Activated CD4-positive, CD25-positive, alpha-beta regulatory T cell treated with anti-CD3 and anti-CD28 coated beads, Interleukin-2, amount 50 U/mL, for 24 hours (primary cell): ENCODE data around the gene SELPLG.
"Not testable (repeated sequence)": the region's sequence is repeated elsewhere in the genome, so short reads cannot be mapped to it uniquely, and the experiment has no call there.

Source experiments
- ATAC-seq, 2 donors: fragments of 150-1000 bp; cut with Tn5 transposase; one replicate each; pipeline ENCODE4 v1.10.0; 2021; ENCODE audit warnings: mild to moderate bottlenecking in 1 of 2, moderate library complexity in 1 of 2

SELPLG gene

DNA sequence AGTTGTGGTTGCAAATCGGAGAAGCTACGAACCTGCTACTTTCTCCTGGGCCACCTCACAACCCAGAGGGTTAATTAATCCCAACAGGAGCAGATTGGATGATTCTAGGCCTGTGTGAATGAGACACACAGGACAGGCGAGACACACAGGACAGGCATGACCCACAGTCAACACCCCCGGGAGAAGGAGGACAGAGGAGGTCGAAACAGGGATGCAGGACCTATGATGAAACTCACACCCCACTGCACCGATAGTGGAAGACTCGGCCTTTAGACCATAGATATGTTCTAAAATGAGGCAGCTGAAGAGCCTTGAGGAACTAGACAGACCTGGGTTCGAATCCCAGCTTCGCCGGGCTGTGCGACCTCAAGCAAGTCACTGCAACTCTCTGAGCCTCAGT lies 47.4 kb downstream of the SELPLG start:
- ATAC-seq, result no peak

DNA sequence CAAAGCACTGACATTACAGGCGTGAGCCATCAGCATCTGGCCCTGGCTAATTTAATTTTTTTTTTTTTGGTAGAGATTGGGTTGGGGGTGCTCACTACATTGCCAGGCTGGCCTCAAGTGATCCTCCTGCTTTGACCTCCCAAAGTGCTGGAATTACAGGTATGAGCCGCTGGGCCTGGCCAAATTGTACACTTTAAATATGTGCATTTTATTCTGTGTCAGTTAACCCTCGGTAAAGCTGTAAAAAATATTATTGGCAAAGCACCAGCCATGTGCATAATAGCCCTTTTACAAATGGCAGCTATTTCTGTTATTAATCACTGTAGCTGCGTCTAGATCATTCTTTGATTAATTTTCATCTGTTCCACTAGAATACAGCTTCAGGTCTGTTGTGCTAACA lies 47.8 kb downstream of the SELPLG start:
- ATAC-seq, result no peak

DNA sequence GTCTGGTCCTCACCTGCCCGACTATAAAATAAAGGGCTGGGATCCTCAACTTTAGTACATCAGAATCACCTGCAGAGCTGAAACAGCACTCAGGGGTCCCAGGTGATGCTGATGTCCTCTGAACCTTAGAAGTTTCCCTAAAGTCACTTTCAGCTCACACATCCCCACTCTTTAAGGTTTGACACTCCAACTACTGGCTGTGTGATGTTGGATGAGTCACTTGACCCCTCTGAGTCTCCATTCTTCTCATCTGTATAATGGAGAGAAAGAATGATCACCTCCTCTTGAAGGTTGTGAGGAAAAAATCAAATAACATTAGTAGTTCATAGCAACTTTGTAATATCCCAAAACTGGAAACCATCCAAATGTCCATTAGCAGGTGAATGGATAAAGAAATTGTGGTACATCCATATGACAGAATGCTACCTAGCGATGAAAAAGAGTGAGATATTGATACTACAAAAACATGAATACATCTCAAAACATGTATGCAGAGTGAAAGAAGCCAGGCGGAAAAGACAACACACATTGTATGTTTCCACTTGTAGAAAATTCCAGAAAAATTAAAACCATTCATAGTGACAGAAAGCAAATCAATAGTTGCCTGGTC lies 49.1 kb downstream of the SELPLG start:
- ATAC-seq, result no peak

DNA sequence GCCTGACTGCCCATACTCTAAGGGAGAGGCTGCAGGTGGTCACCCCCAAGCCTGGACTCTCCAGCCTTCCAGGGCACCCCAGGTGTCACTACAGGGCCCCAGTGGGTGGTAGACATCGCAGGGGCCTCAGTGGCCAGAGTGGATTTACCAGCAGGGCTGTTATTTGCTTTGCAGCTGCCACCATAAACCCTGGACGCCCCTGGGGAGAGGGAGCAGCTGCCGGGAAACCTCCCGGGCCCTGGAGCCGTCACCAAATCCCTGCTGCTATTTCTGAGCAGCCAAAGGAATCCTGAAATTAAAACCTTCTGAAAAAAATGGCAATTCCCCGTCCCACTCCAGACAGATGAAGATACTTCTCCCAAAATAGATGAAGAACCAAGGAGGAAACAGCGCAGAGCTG lies 49.7 kb downstream of the SELPLG start:
- no peak for ATAC-seq

DNA sequence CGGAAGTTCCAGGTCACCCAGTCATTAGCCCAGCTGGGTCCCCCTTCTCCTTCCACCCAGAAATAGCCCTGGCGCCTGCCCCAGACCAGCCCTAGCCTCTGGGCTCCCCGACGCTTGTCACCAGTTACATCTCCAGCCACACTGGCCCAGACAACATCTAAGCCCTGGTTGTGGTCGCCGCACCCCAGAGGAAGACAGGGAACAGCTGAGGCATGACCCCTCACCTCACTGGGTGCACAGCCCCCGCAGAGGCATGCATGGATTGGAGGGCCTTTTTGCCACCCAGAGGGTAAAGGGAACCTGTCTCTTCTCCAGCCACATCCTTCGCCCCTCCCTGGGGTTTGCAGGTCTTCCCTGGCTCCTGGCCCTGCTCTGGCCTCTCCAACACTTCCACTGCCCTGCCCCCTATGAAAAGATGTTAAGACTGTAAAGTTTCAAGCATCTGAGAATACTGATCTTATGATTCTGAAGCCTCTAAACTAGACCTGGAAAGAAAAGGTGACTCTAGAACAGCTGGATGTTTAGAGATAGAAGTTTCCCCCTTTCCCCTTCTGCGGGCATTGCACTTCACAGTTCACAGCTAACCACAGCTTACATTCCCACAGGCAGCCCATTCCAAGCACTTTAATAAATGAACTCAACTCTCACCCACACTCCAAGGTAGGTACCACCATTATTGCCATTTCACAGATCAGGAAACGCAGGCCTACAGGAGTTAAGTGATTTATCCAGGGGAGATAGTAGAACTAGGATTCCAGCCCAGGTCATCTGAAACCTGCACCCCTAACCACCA lies 50.5 kb downstream of the SELPLG start:
- ATAC-seq, result no peak

DNA sequence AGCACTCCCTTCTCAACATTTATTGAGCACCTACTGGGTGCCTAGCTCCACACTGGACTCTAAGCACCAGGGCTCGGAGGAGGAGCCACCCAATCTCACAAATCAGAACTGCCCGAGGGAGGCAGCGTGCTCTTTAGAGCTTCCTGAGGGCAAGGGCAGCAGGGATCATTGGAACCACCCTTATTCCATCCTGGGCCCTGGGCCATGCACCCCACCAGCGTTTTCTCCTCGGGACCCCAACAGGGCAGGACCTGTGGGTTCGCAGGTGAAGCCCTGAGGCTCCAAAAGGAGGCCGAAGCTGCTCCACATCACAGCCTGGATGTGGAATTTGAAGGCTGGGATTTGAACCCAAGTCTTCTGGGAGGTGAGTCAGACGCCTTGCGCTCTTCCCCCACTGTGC lies 51.2 kb downstream of the SELPLG start:
- ATAC-seq, result no peak

DNA sequence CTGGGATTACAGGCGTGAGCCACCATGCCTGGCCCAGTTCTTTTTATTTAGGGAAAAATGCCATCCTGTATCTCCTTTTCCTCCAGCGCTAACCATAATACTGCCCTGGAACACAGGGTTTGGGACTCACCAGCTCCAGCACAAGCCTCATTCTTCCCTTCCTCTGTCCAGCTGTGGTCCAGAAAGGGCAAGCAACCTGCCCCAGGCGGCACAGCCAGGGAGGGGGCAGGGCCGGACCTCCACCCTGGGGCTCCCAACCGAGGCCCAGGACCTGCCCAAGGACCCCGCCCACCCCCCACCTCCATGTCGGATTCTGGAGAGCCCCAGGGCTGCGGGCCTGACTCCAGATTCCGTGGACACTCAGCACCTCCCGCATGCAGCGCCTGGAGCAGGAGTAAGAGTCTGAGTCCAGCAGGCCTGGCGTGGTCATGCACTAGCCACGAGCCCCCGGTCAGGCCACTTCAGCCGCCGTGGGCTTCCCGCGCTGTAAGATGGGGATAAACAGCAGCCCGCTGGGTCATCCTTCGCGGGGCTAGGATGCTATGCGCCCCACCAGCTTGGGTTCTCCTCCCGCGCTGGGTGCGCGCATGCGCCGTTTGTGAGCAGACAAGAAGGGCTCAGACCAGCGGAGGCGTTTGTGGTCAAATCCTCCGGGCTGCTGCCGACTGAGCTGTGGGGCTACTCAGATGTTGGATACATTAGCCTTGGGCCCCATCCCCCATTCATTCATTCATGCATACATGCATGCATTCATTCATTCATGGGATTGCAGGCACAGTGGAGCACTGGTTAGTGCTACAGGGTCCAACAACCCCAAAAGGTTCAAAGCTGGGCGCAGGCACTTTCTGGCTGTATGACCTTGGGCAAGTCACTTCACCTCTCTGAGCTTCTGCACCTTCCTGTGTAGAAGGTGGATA lies 52.1 kb downstream of the SELPLG start:
- ATAC-seq, result no peak

DNA sequence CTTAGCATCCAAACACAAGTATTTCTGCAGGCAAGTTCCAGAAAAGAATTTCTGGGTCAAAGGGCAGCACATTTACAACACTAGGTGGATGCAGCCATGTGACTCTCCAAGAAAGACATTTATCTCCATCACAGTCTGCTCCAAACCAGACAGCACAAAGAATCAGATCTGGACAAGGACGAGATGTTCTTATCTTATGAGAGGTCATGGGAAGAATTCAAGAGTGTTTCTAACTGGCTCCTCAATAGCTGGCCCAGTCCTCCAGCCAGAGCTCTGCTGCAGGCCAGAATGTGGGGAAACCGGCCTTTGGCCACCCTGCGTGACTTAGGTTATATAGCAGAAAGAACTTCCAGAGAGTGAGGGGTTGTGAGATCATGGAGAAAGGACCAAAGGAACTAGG lies 53.2 kb downstream of the SELPLG start:
- ATAC-seq, result no peak

DNA sequence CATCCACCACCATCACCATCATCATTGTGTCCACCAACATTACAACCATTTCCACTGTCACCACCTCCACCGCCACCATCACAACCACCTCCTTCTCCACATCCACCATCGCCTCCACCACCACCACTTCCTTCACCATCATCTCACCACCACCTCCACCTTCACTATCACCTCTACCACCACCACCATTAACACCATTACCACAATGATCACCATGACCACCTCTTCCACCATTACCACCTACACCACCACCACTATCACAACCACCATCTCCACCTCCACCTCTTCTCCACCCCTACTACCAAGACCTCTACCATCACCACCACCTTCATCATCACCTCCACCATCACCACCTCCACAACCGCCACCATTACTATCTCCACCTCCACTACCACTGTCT lies 54.9 kb downstream of the SELPLG start:
- no peak for ATAC-seq

DNA sequence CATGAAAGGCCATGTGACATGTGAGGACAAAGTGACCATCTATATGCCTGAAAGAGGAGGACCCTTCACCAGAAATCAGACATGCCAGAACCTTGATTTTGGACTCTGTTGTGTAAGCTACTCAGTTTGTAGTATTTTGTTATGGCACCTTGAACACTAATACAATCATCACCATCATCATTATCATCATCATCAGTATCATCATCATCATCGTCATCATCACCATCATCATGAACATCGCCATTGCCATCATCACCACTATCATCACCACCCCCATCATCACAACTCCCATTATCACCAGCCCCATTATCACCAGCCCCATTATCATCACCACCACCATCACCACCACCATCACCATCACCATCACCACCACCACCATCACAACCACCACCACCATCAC lies 55.4 kb downstream of the SELPLG start:
- no peak for ATAC-seq

DNA sequence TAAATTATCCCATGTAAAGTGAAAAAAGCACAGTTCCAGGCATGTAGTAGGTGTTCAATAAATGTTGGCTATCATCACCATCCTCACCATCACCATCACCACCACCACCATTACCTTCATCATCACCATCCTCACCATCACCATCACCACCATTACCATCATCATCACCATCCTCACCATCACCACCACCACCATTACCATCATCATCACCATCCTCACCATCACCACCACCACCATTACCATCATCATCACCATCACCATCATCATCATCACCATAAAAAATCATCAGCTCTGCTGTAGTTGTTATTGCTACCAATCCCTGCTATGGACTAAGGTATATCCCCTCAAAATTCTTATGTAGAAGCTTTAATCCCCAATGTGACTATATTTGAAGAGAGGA lies 56.2 kb downstream of the SELPLG start:
- ATAC-seq, result no peak

DNA sequence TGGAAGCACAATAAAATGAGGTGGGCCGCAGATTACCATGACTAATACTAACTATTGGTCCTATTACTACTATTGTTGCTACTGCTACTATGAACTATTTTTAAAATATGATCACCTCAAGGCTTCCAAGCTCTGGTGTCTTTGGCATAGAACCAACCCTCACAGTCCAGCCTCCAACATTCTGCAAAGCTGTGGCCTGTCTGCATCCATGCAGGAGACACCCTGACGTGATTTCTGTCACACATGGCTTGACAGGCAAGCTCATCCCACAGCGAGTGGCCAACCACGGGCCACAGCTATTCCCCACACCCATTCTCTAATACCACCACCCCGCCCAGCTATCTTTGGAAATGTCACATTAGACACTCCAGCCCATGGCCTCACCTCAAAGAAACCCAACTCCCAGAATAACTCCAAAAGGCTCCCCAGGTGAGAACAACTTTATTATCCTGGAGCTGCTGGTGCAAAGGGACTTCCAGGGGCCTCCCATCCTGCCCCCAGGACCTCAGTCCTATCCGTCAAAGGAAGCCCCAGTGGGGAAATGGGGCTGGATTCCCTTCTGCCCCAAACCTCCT lies 56.9 kb downstream of the SELPLG start:
- no peak for ATAC-seq

DNA sequence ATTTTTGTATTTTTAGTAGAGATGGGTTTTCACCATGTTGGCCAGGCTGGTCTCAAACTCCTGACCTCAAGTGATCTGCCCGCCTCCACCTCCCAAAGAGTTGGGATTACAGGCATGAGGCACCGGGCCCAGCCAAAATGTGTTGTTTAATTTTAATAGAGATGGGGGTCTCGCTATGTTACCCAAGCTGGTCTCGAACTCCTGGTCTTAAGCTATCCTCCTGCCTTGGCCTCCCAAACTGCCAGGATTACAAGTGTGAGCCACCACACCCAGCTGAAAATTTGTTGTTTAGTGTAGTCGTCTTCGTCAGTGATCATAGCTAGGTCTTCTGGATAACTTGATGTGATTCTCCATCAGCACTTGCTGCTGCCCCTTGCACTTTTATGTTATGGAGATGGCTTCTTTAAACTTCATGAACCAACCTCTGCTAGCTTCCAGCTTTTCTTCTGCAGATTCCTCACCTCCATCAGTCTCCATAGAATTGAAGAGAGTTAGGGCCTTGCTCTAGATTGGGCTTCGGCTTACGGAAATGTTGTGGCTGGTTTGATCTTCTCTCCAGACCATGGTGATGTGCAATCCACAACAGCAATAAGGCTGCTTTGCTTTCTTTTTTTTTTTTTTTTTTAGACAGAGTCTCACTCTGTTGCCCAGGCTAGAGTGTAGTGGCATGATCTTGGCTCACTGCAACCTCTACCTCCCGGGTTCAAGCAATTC lies 58.3 kb downstream of the SELPLG start:
- ATAC-seq, result no peak

DNA sequence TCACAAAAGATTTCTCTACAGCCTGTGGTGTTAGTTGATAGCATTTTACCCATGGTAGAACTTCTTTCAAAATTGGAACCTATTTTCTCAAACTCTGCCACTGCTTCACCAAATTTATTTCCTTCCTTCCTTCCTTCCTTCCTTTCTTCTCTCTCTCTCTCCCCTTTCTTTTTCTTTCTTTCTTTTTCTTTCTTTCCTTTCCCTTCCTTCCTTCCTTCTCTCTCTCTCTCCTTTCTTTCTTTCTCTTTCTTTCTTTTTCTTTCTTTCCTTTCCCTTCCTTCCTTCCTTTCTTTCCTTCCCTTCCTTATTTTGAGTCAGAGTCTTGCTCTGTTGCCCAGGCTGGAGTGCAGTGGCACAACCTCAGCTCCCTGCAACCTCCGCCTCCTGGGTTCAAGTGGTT lies 59.4 kb downstream of the SELPLG start:
- not testable (repeated sequence) for ATAC-seq

DNA sequence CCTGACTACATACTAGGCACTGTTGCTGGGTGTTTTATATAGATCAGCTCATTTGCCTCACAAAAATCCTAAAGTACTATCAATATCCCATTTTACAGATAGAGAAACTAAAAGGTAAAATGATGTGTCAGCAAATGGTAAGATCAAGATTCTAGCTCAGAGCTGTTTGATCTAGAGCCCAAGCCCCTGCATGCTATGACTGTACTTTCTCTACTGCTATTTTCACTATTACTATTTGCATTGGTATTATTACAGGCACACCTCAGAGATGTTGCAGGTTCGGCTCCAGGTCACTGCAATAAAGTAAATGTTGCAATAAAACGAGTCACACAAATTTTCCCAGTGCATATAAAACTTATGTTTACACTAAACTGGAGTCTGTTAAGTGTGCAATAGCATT lies 60.4 kb downstream of the SELPLG start:
- peak; percentile 70 to 73 for ATAC-seq

DNA sequence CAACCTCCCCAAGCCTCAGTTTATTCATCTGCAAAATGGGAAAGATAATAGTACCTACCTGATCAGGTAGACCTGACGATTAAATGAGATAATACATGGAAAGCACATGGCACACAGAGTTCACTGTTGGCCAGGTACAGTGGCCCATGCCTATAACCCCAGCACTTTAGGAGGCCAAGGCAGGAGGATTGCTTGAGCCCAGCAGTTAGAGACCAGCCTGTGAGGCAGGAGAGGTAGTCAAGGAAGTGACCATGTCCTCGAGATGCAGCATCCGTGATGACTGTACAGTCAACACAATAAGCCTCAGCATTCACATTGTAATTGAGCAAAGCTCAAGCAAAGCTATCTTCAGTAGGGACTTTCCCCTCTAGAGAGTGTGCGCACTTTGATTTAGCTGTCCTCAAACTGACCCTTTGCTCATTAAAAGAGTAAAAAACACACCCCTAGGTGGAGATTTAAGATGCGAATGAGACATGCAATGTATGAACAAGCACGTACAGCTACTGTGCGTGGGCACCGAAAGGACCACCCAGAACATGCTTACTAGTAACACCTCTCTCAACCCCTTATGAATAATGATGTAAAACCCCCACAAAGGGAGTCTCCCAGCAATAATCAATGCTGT lies 61.4 kb downstream of the SELPLG start:
- peak; percentile 17 to 28 for ATAC-seq
